Esophagus muscularis mucosa (tissue), 4 donors: ENCODE results near the gene SETBP1. TPM values are rescaled to one million over a fixed set of nuclear protein-coding genes. Genes with fewer than 3 reads are reported as not detected.

Experiments
- DNase-seq: peaks from one replicate; pipeline ENCODE4 v3.0.0-alpha.2; 2017; ENCODE audit errors: extremely low spot score
- H3K27ac ChIP-seq, 4 donors: fragments of 200-600 bp; sonication (generic); replicated peaks in 1 of 4; 1 replicate in 3 of 4; 2 replicates in 1 of 4; pipeline ENCODE4 v1.5.1; 2016 to 2019; ENCODE audit warnings: mild to moderate bottlenecking in 1 of 4
- H3K27me3 ChIP-seq, 4 donors: fragments of 200-600 bp; sonication (generic); one replicate each; pipeline versions ENCODE4 v1.5.1 to v1.6.0; 2016 to 2019
- H3K36me3 ChIP-seq, 4 donors: fragments of 200-600 bp; sonication (generic); one replicate each; pipeline ENCODE4 v1.5.1; 2016 to 2019
- H3K4me1 ChIP-seq, 4 donors: fragments of 200-600 bp; sonication (generic); one replicate each; pipeline ENCODE4 v1.5.1; 2016 to 2019
- H3K4me3 ChIP-seq, 4 donors: fragments of 200-600 bp; sonication (generic); 1 replicate in 2 of 4; 2 replicates in 2 of 4; pipeline ENCODE4 v1.5.1; 2016 to 2019; ENCODE audit warnings: mild to moderate bottlenecking in 4 of 4, moderate library complexity in 1 of 4
- H3K9me3 ChIP-seq, 4 donors: fragments of 200-600 bp; sonication (generic); 1 replicate in 3 of 4; 2 replicates in 1 of 4; pipeline ENCODE4 v1.5.1; 2016 to 2019
- EP300 ChIP-seq: sonication (generic); formaldehyde crosslinking; IDR thresholded peaks from one replicate; pipeline ENCODE4 v1.6.1; 2017; ENCODE audit warnings: antibody characterized with exemption
- POLR2A ChIP-seq: fragments of 450-650 bp; IDR thresholded peaks from one replicate; pipeline ENCODE4 v1.6.1; 2017; ENCODE audit warnings: antibody characterized with exemption, moderate library complexity, mild to moderate bottlenecking, low read depth
- POLR2AphosphoS5 ChIP-seq, 2 donors: sonication (generic); formaldehyde crosslinking; IDR thresholded peaks; one replicate each; pipeline ENCODE4 v1.6.1; 2017; ENCODE audit warnings: antibody characterized with exemption in 2 of 2
- WGBS: methylation state at CpG from one replicate; pipeline ENCODE4 v1.1.5; 2018; 5-methylcytosine and 5-hydroxymethylcytosine counted together
- intact Hi-C: fragments of 100-400 bp; cut with DNase I; formaldehyde crosslinking; loops from one replicate; pipeline ENCODE4 v1.15.1; 2023
- total RNA-seq, 4 donors: library from RNA; depleted of rRNA; stranded (reverse); fragments of >200 nt; gene quantifications; one replicate each; pipeline versions ENCODE4 v1.1.0 to v1.2.1, GENCODE V29; 2016
- TF ChIP-seq, protein P1 (sequence below), 3 experiments: fragments of 200-600 bp in 2 of 3; fragments of 450-650 bp in 1 of 3; sonication (generic) in 2 of 3; IDR thresholded peaks; one replicate each; pipeline ENCODE4 v1.5.1; 2017 to 2019; ENCODE audit warnings: antibody characterized with exemption in 3 of 3, mild to moderate bottlenecking in 2 of 3, moderate library complexity in 1 of 3

Gene SETBP1
- total RNA-seq, 4 donors from 2014 or later = 40.9 to 86.5 (median 65.1) TPM

DNA sequence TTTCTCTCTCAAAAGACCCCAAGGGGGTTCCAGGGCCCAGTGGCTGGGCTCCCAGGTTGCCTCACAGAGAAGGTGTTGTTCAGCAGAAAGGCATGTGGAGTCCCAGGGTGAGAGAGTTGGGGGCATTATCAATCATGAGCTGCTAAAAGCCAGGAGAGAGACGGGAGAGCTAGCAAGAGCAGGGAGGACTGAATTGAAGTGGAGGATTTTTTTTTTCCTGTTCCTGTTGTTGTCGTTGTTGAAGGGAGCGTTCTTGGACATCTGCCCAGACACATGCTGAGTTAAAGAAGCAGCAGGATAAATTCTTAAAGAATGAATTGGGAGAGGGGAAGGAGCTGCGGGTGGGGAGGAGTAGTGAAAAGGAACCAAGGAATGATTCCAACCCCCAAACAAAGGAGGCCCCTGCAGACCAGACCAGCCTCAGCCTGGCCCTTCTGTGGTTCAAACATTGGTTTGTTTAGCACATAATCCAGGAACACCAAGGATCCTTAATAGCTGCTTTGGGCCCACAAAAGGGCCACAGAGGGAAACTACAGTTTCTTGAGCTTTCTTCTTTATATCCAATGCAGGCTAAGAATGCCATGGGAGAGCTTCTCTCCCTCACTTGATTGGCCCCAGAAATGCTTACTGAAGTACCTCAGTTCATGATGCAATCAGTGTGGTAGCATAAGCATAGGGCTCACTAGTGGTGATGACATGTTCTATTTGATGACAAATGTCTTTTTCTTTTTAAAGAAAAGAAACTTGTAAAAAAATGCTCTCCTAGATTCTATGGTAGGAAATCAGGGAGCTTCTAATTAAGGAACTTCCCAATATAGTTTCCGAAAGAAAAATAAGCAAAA, 146.0 kb downstream of the SETBP1 start:
- Histone ChIP-seq H3K27me3 (no peaks in the 10 kb centered on the region), H3K4me3 (no peak overlapping the region), H3K27ac (peak overlapping the region; percentile 79 to 88 (median 82)), H3K9me3 (no peaks in the 10 kb centered on the region), H3K36me3 (no peaks in the 10 kb centered on the region), H3K4me1 (peaks cover 40 to 70% (median 68%) of the 10 kb centered on the region in 4 donors)
- intact Hi-C loops = loop anchor here (5.0 kb wide), 1 partner anchor 864 kb away; no protein-coding TSS in a partner anchor
- 21% methylated on average over 5 of the region's 5 CpGs for WGBS
- peak in 1 of 2 donors; percentile 50 for TF ChIP-seq POLR2AphosphoS5 (IDR thresholded peaks at IDR 0.05)
- no peak for TF ChIP-seq POLR2A
- no peak for DNase-seq

DNA sequence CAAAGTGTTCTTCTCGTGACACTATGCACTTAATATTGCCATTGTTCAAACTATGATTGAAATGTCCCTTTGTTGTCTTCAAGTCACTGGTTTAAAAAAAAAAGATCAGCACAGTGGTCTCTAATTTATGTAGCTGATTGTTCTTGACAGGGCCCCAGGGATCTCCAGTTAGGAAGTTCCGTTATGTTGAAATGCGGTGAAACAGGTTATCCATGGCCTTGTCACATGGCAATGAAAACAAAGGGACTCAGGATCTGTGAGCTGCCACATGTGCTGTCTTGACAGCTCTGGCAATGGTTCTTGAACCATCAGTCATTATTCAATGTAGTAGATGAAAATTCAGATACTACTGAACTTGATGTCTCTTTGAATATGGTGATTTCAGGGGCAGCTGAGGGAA, 147.4 kb downstream of the SETBP1 start:
- no peak overlapping the region for H3K4me3 ChIP-seq
- no peak for DNase-seq
- TF ChIP-seq, protein P1, sequence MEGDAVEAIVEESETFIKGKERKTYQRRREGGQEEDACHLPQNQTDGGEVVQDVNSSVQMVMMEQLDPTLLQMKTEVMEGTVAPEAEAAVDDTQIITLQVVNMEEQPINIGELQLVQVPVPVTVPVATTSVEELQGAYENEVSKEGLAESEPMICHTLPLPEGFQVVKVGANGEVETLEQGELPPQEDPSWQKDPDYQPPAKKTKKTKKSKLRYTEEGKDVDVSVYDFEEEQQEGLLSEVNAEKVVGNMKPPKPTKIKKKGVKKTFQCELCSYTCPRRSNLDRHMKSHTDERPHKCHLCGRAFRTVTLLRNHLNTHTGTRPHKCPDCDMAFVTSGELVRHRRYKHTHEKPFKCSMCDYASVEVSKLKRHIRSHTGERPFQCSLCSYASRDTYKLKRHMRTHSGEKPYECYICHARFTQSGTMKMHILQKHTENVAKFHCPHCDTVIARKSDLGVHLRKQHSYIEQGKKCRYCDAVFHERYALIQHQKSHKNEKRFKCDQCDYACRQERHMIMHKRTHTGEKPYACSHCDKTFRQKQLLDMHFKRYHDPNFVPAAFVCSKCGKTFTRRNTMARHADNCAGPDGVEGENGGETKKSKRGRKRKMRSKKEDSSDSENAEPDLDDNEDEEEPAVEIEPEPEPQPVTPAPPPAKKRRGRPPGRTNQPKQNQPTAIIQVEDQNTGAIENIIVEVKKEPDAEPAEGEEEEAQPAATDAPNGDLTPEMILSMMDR (IDR thresholded peaks at IDR 0.05) = no peak
- no peak for TF ChIP-seq POLR2A
- TF ChIP-seq EP300 = no peak
- no peak for TF ChIP-seq POLR2AphosphoS5 (IDR thresholded peaks at IDR 0.05)
- H3K36me3 ChIP-seq = no peaks in the 10 kb centered on the region
- intact Hi-C loops = loop anchor here (5.0 kb wide), 1 partner anchor 866 kb away; no protein-coding TSS in a partner anchor
- 96% methylated on average over 3 of the region's 3 CpGs for WGBS
- H3K9me3 ChIP-seq = no peaks in the 10 kb centered on the region
- H3K27ac ChIP-seq = peak overlapping the region; percentile 79 to 88 (median 82)
- no peaks in the 10 kb centered on the region for H3K27me3 ChIP-seq
- H3K4me1 ChIP-seq = peaks cover 40 to 78% (median 76%) of the 10 kb centered on the region in 4 donors

DNA sequence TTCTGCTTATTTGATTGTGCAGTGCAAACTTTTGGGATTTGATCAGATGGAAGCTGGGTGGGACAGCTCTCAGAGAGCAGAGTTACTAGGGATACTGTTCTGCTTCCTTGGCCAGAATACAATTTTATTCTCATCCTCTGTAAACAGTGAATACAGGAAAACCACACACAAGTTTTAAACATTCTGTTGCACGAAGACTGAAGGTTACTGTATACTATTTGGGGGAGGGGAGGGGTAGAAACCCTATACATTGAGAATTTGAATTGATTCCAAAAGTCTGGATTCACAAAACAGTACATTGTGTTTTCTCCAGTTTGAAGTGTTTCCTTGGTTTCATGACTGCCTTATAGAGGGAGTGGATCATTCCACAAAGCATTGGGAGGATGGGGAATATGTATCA, 149.9 kb downstream of the SETBP1 start:
- no peak for DNase-seq
- 16% methylated on average over 1 of the region's 1 CpG for WGBS
- Histone ChIP-seq H3K27ac (peak overlapping the region; percentile 18 to 41 (median 30)), H3K36me3 (no peaks in the 10 kb centered on the region), H3K4me3 (no peak overlapping the region), H3K27me3 (no peaks in the 10 kb centered on the region), H3K9me3 (no peaks in the 10 kb centered on the region), H3K4me1 (peaks cover 40 to 80% (median 64%) of the 10 kb centered on the region in 4 donors)
- intact Hi-C loops = no loop called here
- TF ChIP-seq, protein P1 (IDR thresholded peaks at IDR 0.05) = no peak
- no peak for TF ChIP-seq POLR2A
- TF ChIP-seq EP300 = no peak
- TF ChIP-seq POLR2AphosphoS5 (IDR thresholded peaks at IDR 0.05) = no peak

DNA sequence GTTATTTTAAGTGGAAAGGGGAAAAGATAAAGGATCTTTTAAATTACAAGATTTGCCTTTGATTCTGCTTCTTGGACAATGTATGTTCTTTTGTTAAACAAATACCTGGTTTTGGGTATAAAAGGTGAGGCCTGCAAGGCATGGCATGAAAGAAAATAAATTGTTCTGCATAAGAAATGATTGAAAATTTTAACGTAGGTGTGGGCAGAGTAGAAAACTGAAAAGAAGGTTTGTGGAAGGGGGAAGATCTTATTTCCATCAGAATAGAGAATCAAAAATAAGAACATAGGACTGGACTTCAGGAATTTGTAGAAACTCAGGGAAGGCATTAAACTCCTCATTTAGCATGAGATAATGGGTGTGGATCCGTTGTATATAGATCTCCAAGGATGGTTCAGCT, 153.1 kb downstream of the SETBP1 start:
- no peak for DNase-seq
- 83% methylated on average over 2 of the region's 2 CpGs for WGBS
- no peaks in the 10 kb centered on the region for H3K27me3 ChIP-seq
- H3K27ac ChIP-seq = no peak overlapping the region
- no peaks in the 10 kb centered on the region for H3K9me3 ChIP-seq
- intact Hi-C loops = no loop called here
- TF ChIP-seq EP300 (no peak), POLR2AphosphoS5 (IDR thresholded peaks at IDR 0.05) (no peak), POLR2A (no peak)
- TF ChIP-seq, protein P1 (IDR thresholded peaks at IDR 0.05) = no peak
- no peak overlapping the region for H3K4me3 ChIP-seq
- peaks cover 14 to 86% (median 67%) of the 10 kb centered on the region in 4 donors for H3K4me1 ChIP-seq
- no peaks in the 10 kb centered on the region for H3K36me3 ChIP-seq

DNA sequence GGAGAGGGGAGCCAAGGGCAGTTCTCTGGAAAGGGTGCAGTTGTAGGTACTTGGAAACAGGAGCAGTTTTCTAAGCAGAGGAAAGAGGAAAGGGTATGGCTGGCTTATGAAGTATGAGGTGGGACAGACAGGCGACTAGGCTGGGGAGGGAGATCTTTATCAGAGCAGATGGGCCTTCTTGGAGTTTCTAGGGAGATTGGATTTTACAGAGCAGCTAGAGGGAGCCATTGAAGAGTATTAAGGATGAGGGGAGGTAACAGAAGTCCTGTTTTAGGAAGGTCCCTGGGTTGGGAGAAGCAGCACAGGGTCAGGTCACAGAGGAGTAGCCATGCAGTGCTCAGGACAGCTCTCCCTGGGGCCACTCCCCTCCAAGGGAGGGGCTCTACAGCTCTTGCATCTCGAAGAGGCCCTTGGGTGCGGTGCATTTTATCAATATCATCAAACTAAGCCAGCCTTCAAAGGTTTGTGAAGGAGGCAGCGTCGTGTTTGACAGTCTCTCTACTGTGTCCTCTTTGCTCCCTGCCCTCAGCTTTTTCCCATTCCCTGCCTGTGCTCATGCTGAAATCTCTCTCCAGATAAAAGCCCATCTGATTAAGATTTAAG, 154.3 kb downstream of the SETBP1 start:
- Histone ChIP-seq H3K4me1 (peaks cover 24 to 96% (median 78%) of the 10 kb centered on the region in 4 donors), H3K27me3 (no peaks in the 10 kb centered on the region), H3K36me3 (no peaks in the 10 kb centered on the region), H3K27ac (peak overlapping the region in 2 of 4 donors; percentile 48 to 64), H3K9me3 (no peaks in the 10 kb centered on the region), H3K4me3 (no peak overlapping the region)
- intact Hi-C loops = no loop called here
- WGBS = 85% methylated on average over 5 of the region's 5 CpGs
- TF ChIP-seq POLR2AphosphoS5 (IDR thresholded peaks at IDR 0.05) (no peak), POLR2A (no peak), EP300 (no peak)
- TF ChIP-seq, protein P1 (IDR thresholded peaks at IDR 0.05) = no peak
- DNase-seq = no peak
